ENCODE results near the gene UBE2J2.
A peak's percentile ranks its signal among the peaks of the same experiment; 100 is the strongest.

Gene UBE2J2

GRCh38 chr1:1296070-1297061 is 22.7 kb upstream of the UBE2J2 start:
- no peak for DNase-seq (ENCODE audit: low read depth in 1 of 2, low spot score in 1 of 2)

GRCh38 chr1:1295154-1295923 is 21.7 kb upstream of the UBE2J2 start:
- DNase-seq (ENCODE audit: low read depth in 1 of 2, low spot score in 1 of 2): no peak

- no peak for DNase-seq (ENCODE audit: low read depth in 1 of 2, low spot score in 1 of 2)
Measured at GRCh38 chr1:1294250-1294890, 20.7 kb upstream of the UBE2J2 start.

GRCh38 chr1:1293263-1294249 is 19.9 kb upstream of the UBE2J2 start:
- DNase-seq (ENCODE audit: low read depth in 1 of 2, low spot score in 1 of 2): no peak

GRCh38 chr1:1292851-1293250 is 19.2 kb upstream of the UBE2J2 start:
- DNase-seq (ENCODE audit: low read depth in 1 of 2, low spot score in 1 of 2): no peak

- DNase-seq (ENCODE audit: low read depth in 1 of 2, low spot score in 1 of 2): no peak
Measured at GRCh38 chr1:1292442-1292779, 18.8 kb upstream of the UBE2J2 start.

- peak; percentile 34 to 45 for DNase-seq (ENCODE audit: low read depth in 1 of 2, low spot score in 1 of 2)
Measured at GRCh38 chr1:1291548-1292441, 18.1 kb upstream of the UBE2J2 start.

- DNase-seq (ENCODE audit: low read depth in 1 of 2, low spot score in 1 of 2): no peak
Measured at GRCh38 chr1:1291023-1291528, 17.4 kb upstream of the UBE2J2 start.

- DNase-seq (ENCODE audit: low read depth in 1 of 2, low spot score in 1 of 2): peak in 1 of 2 donors; percentile 34
Measured at GRCh38 chr1:1290238-1290731, 16.6 kb upstream of the UBE2J2 start.

- no peak for DNase-seq (ENCODE audit: low read depth in 1 of 2, low spot score in 1 of 2)
Measured at GRCh38 chr1:1287288-1288110, 13.8 kb upstream of the UBE2J2 start.

- DNase-seq (ENCODE audit: low read depth in 1 of 2, low spot score in 1 of 2): no peak
Measured at GRCh38 chr1:1286313-1287261, 12.9 kb upstream of the UBE2J2 start.

GRCh38 chr1:1285611-1286311 is 12.1 kb upstream of the UBE2J2 start:
- no peak for DNase-seq (ENCODE audit: low read depth in 1 of 2, low spot score in 1 of 2)

GRCh38 chr1:1285102-1285571 is 11.5 kb upstream of the UBE2J2 start:
- DNase-seq (ENCODE audit: low read depth in 1 of 2, low spot score in 1 of 2): no peak

GRCh38 chr1:1284221-1285101 is 10.8 kb upstream of the UBE2J2 start:
- DNase-seq (ENCODE audit: low read depth in 1 of 2, low spot score in 1 of 2): no peak

- DNase-seq (ENCODE audit: low read depth in 1 of 2, low spot score in 1 of 2): no peak
Measured at GRCh38 chr1:1283821-1284220, 10.2 kb upstream of the UBE2J2 start.
